ENCODE data around the gene SLC16A11.

SLC16A11 gene

GRCh38 chr17:7023576-7024401, 20.1 kb downstream of the SLC16A11 start:
- peak; percentile 87 for DNase-seq

GRCh38 chr17:7022781-7023571, 20.9 kb downstream of the SLC16A11 start, which contains the start of gene BCL6B:
TSS of gene BCL6B (plus strand) at chr17:7023050. CDS start at chr17:7023672, 622 bp downstream.
- DNase-seq: no peak

GRCh38 chr17:7021993-7022778, 21.7 kb downstream of the SLC16A11 start:
- DNase-seq: peak; percentile 57

GRCh38 chr17:7020894-7021664, 22.8 kb downstream of the SLC16A11 start:
- DNase-seq: no peak

GRCh38 chr17:7019839-7020519, 23.9 kb downstream of the SLC16A11 start:
- DNase-seq: peak; percentile 67

GRCh38 chr17:7019367-7019766, 24.5 kb downstream of the SLC16A11 start:
- DNase-seq: no peak

GRCh38 chr17:7018331-7018964, 25.4 kb downstream of the SLC16A11 start:
- DNase-seq: no peak

GRCh38 chr17:7017827-7018200, 26.1 kb downstream of the SLC16A11 start:
- no peak for DNase-seq

- no peak for DNase-seq
Measured at GRCh38 chr17:7016886-7017826, 26.7 kb downstream of the SLC16A11 start.

GRCh38 chr17:7016418-7016817, 27.5 kb downstream of the SLC16A11 start:
- no peak for DNase-seq

GRCh38 chr17:7014995-7015958, 28.6 kb downstream of the SLC16A11 start:
- DNase-seq: peak; percentile 56

- DNase-seq: peak; percentile 97
Measured at GRCh38 chr17:7014261-7014994, 29.5 kb downstream of the SLC16A11 start.

GRCh38 chr17:7011942-7012254, 32.0 kb downstream of the SLC16A11 start:
- DNase-seq: no peak

GRCh38 chr17:7011415-7011814, 32.5 kb downstream of the SLC16A11 start:
- DNase-seq: no peak

- no peak for DNase-seq
Measured at GRCh38 chr17:7010523-7010922, 33.4 kb downstream of the SLC16A11 start.

GRCh38 chr17:7007143-7007542, 36.7 kb downstream of the SLC16A11 start:
- DNase-seq: no peak

- no peak for DNase-seq
Measured at GRCh38 chr17:7005716-7006115, 38.2 kb downstream of the SLC16A11 start.

All from fibroblast of skin of right biceps (primary cell).